GM21576 (cell line): Measurements from ENCODE around the gene ADAMTS19.

Source experiments
- ATAC-seq: cut with Tn5 transposase; IDR thresholded peaks from one replicate; pipeline ENCODE4 v1.9.1; 2021; ENCODE audit warnings: mild to moderate bottlenecking, moderate library complexity; ENCODE audit not compliant: unreplicated experiment

The ADAMTS19 gene

DNA sequence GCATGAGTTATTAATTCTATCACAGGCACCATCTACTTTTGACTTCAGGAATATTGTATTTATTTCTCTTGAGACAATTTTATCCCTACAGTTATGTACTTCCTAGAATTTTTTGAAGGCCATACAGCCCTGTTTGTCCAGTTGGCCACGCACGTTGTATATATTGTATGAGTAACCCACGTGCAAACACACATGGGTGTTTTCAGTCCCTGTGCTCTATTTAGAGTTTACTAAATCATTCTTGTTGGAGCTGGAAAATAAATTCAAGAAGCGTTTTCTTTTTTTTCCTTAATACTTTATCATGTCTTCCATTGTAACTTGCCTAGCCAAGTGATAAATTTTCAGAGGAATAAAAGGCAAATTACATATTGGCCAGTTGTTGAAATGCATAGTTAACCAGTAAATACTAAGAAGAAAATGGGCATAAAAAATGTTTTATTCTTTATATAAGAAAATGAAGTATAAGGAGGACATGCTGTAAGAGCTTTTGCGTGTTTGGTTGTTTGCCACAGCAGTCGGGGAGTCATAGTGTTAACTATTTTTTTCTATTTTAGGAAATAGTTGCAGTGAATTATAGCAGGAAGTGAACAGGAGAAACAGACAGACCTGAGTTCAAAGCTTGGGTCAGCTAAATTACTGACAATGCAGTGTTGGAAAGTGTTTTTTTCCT, 201.4 kb downstream of the ADAMTS19 start:
- ATAC-seq = no peak

DNA sequence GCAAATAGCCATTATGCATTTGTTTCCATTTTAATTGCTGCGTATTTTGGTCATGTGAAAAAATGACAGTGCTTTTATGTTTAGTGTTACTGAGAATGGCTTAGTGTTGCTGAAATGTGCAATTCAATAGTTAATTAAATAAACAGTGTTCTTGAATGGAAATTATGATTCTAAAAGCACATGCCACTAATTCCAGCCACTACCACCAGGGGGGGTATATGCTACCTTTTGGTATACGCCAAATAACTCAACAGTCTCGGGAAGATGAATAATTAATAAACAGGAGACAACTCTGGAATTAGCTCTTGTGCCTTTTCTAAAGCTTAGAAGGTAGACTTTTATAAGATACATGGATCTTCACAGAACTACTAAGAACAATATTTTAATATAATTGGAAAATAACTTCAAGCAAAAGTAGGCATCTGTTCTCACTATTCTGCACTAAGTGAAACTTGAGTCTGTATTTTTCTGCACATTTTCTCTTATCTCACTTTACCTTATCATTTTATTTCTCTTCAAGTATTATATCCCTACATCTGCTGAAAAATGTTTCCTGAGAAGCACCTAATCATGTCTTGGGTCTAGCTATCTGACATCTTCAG, 204.3 kb downstream of the ADAMTS19 start:
- peak; percentile 76 for ATAC-seq

DNA sequence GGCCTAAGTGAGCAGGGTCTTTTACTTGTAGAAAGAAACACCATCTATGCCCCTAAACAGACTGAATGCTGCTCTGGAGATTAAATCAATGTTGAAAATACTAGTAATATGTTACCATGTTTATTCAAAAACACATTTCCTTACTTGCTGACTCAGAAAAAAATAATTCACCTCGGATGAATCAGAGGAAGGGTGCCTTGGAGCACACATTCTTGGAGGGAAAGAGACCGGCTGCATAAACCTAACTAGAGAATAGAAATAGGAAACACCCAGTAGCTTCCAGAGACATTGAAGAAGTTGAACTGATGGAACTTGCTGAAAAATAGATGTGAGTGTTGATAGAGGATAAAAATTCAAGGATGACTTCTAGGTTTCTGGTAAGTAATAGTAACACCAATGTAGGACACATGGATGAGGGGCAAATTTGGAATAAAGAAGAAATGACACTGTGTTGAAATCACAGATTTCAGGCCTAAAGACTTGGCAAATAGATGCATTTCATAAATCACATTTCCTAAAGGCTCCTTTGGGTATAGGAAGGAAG, 210.9 kb downstream of the ADAMTS19 start:
- ATAC-seq = no peak

DNA sequence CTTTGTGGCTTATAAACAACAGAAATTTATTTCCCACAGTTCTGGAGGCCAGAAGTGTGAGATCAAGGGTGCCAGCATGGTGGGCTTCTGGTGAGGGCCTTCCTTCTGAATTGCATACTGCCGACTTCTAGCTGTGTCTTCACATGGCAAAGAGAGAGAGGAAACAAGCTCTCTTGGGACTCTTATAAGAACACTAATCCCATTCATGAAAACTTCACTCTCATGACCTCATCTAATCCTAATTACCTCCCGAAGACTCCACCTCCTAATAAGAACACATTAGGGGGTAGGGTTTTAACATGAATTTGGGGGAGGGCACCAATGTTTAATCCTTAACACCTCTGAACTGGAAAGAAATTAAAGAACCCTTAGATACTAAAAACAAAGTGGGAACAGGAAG, 211.9 kb downstream of the ADAMTS19 start:
- no peak for ATAC-seq

DNA sequence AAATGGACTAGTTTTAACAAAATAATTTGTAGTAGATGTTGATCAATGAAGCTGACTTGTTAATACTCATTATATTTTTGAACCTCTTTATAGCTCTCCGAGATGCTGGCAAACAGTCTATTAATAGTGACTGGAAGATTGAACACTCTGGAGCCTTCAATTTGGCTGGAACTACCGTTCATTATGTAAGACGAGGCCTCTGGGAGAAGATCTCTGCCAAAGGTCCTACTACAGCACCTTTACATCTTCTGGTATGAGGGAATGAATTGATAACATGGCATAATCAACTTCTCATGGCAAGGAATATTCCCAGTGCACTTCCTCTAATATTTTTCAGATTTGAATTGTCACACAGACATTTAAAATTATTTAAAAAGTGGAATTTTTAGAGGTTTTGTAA, 219.6 kb downstream of the ADAMTS19 start:
- ATAC-seq = no peak

DNA sequence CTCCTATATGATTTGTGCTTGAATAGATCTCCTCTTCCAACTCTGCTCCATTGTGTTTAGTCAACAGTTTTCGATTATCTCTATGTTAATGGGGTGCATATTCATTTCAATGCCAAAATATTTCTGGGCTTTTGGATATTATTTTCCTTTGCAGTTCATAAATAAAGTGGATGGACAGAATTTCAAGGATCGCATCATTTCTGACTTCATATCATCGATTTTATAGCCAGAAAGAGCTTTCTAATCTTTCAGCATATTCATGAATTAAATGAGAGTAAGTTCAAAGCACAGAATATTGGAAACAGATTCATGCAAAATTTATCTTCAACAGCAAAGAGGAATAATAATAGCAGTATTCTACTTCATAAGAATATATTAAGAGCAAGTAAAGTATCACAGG, 227.8 kb downstream of the ADAMTS19 start:
- no peak for ATAC-seq

DNA sequence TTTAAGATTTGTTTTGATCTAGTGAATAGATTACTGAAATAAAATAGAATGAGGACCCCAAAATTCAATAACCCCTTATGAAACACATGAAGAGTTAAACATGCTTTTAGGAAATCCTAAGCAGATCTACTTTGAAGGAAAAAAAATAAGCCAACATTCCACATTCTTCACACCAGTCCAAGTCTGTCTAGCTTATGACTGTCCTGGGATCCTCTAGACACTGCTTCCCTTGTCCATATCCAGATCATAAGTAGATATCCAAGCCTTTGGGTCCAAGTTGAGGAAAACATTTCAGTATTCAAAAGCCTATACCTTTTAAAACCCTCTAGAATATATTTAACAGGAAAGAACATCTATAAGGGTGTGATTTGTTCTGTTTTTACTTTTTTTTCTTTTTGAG, 228.9 kb downstream of the ADAMTS19 start:
- no peak for ATAC-seq

DNA sequence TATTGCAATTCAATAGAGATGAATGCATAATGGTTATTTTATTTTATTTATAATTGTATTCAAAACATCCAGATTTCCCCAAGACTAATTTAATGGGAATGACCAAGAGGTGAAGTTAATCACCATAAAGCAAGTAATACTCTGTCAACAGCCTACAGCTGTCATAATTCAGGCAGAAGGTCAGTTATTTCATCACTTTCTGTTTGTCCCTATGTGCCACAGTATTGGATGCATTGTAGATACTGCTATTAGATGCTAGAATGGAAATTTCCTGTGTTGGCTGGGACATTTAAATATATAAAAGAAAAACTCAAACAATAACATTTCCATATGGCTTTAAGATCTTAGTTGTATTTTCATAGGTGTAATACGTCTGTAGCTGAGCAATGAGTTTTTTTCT, 231.1 kb downstream of the ADAMTS19 start:
- ATAC-seq = no peak

DNA sequence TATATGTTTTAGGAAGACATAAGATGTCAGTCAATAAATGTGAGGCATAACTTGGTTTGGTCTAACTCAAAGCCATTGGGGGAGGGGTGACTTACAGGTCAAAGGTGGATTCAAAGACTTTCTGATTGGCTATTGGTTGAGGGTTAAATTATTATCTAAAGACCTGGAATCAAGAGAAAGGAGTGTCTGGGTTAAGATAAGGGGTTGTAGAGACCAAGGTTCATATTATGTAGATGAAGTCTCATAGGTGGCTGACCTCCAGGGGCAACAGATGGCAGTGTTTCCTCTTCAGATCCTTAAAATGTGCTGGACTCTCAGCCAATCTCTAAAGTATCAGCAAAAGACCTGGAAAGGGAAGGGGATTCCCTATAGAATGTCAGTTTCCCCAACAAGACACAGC, 236.5 kb downstream of the ADAMTS19 start:
- no peak for ATAC-seq

DNA sequence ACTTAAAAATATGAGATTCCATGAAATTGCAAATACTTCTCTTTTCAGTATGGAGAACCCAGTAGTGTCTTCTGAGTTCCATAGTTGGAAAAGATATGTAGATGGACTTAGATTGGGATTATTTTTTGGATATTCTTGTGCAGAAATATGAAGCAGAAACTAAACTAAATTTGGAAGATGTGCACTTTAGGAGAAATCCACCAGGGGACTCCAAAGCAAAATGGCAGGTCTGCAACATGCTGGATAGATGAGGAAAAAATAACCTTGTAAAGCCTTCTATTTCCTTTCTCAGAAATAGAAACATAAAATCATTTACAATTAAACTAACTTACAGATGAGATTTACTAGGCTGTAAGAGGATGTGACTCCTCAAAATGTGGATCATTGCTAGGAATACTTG, 238.6 kb downstream of the ADAMTS19 start:
- ATAC-seq = no peak

DNA sequence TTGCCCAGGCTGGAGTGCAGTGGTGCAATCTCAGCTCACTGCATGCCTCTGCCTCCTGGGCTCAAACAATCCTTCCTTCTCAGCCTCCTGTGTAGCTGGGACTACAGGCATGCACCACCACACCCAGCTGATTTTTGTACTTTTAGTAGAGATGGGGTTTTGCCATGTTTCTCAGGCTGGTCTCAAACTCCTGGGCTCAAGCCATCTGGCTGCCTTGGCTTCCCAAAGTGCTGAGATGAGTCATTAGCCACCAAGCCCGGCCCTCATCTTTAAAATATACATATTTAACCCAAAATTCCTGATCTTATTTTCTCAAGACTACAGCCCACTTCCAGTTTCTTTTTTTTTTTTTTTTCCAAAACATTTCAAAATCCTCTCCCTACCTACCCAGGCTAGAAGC, 256.1 kb downstream of the ADAMTS19 start:
- no peak for ATAC-seq

DNA sequence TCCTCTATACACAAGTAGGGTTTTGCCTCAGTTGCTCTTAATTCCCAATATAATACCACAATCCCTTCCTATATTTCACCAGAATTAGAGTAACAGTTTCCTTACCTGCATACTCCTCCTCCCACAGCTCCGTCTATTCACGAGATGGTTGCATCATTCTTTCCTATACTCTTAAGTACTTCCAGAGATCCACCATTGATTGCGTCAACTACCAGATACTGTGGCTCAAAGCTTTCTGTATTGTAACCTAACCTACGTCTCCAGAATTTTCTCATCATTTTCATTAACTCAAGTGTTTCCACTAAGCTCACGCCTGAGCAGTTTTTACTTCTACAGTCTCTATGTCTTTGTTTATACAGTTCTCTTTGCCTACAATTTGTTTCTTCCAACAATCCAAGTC, 256.6 kb downstream of the ADAMTS19 start:
- ATAC-seq = no peak

DNA sequence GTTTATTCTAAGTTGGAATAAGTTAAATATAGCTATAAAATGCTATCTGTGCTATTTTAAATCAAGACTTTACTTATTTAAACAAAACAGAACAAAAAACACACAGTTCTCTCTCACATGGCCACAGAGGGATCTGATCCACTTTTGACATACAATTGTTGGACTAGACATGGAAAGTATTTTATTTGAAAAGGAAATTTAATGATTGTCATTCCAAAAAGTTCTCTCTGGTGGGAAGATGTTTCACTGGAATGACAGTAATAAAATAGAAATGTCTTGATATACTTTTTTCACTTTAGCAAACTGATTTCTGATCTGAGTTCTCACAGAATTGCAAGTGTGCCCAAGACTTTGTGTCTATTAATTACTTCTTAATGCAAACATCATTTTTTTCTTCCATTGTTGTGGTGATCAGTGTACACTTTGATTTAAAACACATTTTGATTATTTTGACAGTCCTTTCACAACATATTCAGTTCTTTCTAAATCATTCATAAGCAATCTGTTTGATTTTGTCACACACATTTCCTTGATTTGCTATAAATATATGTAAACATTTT, 257.7 kb downstream of the ADAMTS19 start:
- no peak for ATAC-seq

DNA sequence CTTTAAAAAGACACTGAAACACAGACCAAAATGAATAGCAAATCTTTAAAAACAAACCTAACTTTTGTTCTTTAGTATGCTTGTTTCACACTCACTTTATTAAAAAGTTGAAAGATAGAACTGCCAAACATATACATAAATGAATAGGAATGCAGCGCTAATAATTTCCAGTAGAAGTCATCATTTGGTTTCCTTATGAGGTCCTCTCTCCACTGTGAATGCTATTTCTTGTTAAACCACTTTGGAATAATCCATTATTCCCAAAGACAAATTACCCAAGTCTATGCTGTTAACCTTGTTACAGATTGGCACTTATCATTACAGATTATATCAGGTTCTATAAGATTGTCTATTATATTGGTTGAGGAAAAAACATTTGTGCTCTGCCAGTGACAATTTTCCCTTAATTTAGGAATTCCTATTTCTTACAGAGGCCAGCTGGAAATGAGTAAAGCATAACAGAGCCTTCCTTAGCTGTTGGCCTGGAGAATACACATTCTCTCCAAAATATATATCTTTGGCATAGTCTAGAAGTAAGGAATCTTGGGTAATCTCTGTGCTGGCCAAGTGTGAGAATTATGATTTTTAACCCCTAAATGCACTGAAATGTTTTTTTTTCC, 258.5 kb downstream of the ADAMTS19 start:
- no peak for ATAC-seq

DNA sequence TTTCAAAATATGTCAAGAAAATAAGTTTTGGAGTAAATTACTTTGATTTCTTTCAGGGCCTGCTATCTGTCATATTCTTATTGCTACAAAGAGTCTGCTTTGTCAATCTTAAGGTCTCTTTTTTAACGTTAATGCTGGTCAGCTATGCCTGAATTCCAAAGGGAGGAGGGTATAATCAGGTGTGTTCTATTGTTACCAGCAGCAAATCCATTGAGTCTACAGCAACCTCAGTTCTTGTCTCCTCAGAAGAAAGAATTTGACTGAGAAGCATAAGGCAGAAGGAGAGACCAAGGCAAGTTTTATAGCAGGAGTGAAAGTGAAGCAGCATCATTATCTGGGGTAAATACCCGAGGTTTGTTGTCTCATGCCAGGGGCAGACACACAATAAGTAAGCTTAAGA, 264.1 kb downstream of the ADAMTS19 start:
- no peak for ATAC-seq

DNA sequence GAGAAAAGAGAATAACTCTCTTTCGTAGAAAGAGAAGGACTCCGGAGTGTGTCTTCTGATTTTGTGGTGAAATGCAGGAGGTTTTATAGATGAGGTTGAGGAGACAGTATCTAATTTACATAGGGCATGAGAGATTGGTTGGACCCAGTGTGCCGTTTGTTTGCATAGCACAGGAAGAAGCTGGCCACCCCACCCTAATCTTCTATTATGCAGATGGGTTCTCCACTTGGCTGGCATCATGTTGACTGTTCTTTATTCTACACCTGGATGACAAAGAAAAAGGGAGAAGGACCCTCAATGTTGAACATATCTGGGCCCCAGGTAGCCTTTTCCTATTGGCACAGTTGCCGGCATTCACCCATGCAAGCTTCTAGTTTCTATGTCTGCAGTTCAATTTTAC, 264.5 kb downstream of the ADAMTS19 start:
- ATAC-seq = no peak

DNA sequence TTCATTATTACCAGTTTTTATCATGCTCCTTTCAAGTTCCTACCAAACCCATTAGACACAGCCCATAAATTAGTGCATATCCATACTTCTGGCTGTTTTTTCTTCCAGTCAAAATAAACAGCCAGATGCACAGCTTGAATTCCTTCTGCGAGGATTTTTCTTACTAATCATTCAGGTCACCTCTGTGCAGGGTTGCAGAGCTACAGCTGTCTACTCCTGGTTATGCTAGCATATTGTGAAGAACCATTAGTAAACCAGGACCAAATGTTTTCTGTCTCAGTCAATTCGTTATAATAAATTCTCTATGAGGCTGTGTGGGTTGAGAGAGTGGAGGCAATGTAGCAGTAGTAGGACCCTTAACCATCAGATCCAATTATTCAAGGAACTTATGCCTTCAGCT, 279.7 kb downstream of the ADAMTS19 start:
- ATAC-seq = no peak

DNA sequence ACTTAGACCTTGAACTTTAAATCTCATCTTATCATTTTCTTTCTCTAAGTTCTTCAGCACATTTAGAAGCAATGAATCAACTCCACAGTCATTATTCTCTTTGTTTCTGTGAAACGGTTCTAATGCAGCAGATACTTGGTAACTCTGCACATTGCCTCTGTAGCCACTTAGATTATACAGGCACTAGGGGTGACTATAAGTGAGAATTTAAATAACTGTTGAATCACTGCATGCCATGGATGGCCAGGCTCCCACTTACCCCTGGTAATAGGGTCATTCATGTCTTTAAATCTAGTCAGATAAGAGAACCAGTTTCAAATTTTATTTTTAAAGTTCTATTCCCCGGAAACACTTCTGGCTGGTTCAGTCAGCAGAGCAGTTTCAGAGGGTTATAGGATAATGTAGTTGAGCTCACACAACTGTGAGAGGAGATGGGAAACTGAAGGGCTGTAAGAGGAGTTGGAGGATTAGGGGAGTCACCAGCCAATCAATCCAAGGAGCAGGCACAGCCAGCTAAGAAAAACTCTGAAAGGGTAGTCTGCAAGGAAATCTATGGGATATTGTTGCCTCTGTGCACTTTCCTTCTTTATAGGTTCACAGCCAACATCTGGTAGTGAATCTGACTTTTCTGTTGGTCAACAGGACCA, 283.6 kb downstream of the ADAMTS19 start:
- ATAC-seq = no peak

DNA sequence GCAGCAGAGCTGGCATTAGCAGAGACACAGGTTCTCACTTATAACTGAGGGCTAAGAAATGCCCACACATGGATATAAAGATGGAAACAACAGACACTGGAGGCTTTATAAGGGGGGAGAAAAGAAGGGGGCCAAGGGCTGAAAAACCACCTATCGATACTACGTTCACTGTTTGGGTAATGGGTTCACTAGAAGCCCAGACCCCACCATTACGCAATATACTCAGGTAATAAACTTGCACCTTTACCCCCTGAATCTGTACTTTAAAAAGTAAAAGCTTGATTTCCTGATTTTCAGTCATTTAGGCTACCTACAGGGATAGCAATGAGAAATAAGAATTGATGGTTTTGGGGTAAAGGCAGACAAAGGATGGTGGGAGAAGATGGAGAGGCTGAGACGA, 285.9 kb downstream of the ADAMTS19 start:
- no peak for ATAC-seq

DNA sequence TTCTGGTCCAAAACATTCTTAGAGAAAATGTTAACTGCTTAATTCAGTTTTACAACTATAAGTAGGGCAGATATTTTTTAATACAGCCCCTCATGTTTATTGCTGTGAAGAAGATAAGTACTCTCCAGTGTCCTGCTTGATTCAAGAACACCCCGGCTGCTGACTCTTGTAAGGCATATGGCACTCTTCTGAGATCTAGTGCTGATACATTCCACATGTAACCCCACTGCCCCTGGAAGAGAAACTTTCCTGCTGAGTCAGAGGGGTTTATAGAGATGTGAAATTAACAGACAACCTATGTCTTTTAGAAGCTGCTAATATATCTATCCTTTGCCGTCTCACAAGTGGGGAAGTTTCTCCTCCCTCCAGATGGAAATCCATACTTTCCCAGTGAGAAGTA, 286.8 kb downstream of the ADAMTS19 start:
- no peak for ATAC-seq

DNA sequence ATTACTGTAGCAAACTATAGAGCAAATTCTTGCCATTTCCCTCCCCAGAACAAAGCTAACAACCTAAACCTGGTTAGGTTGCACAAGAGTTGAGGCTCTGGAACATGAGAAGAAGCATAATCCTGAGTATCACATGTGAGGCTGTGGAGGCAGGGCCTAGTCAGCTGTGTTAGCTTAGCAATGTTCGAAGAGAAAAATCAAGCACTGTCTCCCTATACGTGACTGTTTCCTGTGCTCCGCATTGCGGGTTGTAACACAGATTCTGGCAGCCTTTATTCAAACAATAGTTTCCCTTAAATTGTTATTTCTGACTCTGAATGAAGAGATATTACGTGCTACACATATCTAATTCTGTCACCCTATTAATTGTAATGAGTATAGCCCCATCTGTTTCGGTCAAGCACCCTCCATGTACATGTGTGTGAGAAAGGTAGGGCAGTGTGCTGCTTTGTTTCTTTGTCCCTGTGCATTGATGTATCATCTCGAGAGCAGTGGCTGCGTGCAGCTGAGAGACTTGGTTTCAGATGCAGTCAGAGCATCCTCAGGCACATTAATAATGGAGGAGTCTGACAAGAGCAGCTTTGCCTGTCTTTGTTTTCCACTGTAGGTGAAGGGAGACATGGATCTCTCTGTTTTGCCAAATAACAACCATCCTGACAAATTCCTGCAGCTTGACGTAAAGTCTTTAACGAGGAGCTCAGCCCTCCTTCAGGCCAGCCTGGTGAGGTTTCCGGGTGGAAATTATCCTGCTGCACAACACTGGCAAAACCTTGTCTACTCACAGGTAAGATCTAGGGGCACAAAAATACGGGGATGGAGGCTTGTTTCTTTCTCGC, 287.7 kb downstream of the ADAMTS19 start, which contains the start of gene MINAR2:
MINAR2 (plus strand) TSS at position 523 of the 836 bp plus-strand sequence; CDS start at position 620, 97 bp downstream.
- ATAC-seq = no peak
